IPS-NIHi7 (cell line): ENCODE measurements around the gene U2AF1.
"Not testable (repeated sequence)": the region's sequence is repeated elsewhere in the genome, so short reads cannot be mapped to it uniquely, and the experiment has no call there.

Experiments used
- DNase-seq: peaks from one replicate; pipeline ENCODE4 v3.0.0; 2012; ENCODE audit warnings: mixed read lengths; ENCODE audit errors: extremely low spot score

U2AF1 gene, protein sequence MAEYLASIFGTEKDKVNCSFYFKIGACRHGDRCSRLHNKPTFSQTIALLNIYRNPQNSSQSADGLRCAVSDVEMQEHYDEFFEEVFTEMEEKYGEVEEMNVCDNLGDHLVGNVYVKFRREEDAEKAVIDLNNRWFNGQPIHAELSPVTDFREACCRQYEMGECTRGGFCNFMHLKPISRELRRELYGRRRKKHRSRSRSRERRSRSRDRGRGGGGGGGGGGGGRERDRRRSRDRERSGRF

DNA sequence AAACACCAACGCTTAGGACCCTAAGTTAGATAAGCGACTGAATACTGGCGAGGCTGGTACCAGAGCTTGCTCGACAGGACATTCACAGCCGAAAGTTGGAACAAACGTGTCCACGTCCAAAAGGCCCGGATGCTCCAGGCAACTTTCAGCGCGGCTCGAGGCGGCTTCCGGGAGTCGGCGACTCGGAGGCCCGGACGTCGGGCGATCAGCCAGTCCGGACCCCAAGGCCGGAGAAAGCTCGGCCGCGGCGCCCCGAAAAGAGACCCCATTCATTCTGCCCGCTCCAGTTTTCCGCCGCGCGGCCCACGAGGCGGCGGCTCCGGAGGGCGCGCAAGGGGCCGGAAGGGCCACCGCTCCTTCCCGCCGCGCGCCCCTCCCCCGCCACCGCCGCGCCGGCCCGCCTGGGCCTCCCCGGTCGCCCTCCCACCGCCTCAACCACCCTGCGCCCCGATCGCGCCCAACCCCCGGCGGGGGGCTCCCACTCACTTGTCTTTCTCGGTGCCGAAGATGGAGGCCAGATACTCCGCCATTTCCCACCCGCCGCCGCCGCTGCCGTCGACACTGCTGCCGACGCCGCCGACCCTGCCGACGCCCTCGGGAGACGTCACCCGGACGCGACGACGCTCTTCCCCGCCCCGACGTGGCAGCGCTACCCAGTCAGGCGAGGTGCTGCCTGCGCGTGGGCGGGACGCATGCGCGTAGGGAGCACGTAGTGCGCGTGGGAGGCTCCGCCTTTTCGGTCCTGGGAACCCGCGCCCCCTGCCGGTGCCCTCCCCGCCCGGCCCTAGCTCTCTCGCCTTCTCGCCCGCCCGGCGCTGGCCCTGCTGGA is at the start of gene U2AF1:
TSS of gene U2AF1 (minus strand) at position 606 of the 829 bp plus-strand sequence. CDS start at position 530, 76 bp downstream.
- DNase-seq: not testable (repeated sequence)

DNA sequence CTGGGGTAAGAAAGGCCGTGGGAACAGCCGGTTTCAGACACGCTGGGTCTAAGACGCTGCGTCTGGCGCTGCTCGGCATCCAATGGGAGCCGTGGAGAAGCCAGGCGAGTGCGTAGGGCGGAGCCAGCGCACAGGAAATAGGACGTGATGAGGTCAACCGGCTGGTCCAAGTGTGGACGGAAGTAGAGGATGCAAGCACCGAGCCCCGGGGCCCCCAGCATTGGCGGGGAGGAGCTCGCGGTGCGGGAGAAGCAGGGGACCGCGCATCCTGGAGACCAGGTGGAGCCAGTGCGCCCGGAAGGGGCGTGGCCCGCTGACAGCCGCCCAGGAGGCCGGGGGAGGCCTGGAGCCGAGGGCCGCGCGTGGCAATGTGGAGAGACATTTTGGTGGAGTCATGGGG is 46.2 kb upstream of the U2AF1 start:
- DNase-seq: not testable (repeated sequence)

DNA sequence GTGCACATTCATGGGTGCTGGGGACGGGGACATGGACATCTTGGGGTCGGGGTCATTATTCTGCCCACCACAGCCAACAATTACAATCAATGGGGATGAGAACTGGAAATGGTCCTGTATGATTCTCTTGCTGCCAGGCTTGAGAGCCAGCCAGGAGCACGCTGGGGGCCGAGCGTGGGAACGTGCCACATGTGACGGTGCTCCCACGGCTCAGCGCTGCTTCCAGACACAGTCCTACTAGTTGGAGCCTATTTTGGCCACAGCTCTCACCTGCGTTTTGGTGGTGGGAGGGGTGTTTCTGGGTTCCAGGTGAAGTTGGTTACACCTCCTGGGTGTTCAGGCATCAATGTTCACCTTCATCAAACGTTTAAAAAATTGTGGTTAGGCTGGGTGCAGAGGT is 42.0 kb upstream of the U2AF1 start:
- DNase-seq: not testable (repeated sequence)

DNA sequence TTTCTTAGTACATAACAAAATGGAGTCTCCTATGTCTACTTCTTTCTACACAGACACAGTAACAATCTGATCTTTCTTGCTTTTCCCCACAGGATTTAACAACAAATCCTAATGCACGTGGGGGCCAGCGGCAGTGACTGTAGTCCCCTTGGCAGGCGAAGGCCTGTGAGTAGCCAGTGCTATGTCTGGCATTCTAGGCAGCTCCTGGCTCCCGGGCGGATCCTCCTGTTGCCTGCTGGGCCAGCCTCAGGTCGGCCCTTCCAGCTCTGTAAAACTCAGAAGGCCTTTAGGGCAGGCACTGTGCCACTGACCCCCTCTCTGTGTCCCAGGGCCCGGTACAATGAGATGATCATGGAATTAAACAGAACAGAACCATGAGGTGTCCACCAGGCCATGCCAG is 40.6 kb upstream of the U2AF1 start:
- DNase-seq: not testable (repeated sequence)

DNA sequence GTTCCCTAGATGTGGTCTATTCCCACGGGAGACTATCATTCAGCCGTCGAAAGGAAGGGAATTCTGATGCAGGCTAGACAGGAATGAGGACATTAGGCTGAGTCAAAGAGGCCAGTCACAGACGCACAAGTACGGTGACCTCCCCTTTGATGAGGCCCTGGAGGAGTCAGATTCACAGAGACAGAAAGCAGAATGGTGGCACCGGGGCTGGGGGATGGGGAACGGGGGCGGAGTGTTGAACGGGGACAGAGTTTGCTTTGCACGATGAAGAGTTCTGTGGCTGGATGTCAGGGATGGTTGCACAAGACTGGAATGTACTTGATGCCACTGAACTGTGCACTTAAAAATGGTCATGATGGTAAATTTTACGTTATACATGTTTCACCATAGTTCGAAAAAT is 39.3 kb upstream of the U2AF1 start:
- DNase-seq: not testable (repeated sequence)

DNA sequence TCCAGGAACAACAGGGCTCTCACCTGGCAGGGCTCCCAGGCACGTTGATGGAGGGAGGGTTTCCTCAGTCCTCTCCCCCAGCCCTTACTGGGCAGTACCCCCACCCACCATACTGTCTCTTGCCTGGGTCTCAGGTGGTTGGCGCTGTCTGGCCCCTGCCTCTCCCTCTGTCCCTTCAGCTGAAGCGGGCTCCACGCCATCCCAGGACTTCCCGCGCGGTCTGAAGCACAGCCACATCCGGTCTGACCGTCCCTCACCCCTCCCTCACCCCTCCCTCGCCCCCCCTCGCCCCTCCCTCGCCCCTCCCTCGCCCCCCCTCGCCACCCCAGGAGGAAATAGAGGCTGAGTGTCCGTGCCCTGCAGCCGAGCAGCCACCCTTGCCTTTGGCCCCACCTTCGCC is 34.0 kb upstream of the U2AF1 start:
- not testable (repeated sequence) for DNase-seq

DNA sequence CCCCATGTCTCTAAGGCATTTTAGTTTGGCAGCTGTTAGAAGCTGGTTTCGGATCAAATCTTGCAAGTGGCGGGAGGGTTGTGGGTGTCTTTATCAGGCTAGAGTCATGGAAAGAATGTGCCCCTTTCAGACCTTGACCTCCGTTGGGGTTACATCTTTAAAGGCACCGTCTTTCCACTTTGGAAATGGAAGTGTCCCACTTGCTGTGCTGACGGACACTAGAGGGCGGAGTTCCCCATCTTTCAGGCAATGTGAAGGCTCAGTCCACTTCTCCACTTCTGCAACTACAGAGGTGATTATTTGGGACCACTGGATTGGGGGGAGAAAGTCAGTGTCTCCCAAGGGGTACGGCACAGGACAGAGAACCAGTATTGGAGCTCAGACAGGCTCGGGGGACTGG is 31.6 kb upstream of the U2AF1 start:
- not testable (repeated sequence) for DNase-seq

DNA sequence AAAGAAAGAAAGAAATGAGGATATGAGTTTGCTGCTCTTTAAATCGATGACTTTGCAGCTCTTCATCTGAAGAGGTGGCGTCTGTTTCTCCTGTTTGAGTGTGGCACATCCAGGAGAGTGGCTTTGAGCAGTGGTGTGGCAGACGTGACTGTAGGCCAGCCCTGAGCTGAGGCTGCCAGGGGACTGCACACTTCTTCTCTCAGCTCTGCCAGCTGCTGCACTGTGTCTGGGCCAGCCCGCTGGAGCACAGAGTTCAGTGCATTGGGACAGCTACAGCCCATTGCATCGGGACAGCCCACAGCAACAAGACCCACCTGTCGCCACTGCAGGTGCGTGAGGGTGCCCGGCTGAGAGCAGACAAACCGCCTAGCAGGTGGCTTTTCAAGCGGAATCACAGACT is 27.1 kb upstream of the U2AF1 start:
- not testable (repeated sequence) for DNase-seq

DNA sequence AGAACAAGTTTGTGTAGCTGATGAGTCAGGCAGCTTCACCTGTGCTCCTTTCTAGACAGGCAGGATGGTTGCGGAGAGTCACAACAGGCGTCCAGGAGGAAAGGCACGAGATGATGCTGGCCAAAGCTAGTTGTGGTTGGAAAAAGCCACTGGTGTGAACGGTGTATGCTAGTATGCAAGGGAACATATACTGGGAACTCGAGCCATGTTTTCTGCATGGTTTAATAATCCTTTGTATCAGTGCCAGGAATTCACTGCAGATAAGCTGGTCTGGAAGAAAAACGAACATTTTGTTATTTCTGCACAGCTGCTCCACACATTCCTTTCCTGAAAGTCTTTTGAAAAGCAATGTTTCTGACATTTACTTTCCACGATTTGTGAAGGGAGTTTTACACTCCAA is 22.7 kb upstream of the U2AF1 start:
- not testable (repeated sequence) for DNase-seq

DNA sequence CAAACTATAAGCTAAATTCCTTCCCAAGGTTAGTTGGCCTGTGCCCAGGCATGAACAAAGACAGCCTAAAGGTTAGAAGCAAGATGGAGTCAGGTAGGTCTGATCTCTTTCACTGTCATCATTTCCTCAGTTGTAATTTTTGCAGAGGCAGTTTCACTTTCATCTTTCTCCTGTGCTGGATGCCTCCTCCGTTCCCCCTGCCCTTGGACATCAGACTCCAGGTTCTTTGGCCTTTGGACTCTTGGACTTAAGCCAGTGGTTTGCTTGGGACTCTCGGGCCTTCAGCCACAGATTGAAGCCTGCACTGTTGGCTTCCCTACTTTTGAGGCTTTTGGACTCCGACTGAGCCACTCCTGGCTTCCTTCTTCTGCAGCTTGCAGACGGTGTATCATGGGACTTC is 8.6 kb upstream of the U2AF1 start:
- DNase-seq: not testable (repeated sequence)

DNA sequence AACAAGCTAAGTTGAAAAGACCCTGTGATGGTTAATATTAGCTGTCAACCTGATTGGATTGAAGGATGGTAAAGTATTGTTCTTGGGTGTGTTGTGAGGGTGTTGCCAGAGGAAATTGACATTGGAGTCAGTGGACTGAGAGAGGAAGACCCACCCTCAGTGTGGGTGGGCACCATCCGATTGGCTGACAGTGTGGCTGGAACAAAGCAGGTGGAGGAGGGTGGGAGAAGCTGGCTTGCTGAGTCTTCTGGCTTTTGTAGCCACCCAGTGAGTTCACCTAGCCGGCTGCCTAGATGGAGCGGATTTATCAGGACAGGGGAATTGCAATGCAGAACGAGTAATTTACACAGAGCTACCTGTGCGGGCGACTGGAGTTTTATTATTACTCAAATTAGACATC is 7.1 kb upstream of the U2AF1 start:
- DNase-seq: not testable (repeated sequence)

DNA sequence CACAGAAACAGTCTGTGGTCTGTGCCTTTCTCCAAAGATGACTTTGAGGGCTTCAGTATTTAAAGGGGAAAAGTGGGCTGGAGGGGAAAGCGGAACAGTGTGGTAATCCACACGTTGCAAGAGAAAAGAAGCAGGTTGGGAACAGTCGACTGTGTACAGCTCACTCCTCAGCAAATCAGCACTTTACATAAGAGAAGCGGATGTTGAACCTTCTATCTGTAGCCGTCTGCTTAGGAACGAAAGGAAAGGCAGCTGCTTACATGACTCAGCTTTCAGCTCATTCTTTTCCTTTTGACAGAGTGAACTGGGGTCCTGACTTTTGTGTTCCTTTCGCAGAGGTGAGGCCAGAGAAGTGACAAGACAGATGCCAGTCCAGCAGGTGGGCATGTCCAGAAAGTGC is 1.6 kb upstream of the U2AF1 start:
- not testable (repeated sequence) for DNase-seq

DNA sequence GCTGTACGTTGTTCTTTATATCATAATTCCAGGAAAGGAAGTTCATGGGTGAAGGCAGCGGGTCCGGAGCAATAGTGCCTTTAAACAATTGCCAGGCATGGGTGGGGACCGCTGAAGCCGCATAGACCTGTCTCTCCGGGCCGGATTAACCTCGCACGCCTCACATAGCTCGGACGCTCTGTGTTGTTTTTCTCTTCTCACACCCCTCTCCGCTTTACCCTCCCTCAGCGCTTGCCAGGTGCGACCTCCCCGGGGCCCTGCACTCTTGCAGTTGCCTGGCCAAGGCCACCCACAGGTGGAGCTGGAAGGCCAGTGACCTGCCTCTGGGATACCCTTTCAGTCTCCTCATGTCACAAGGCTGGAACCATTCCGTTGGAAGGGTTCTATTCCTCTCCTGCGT is 807 bp upstream of the U2AF1 start:
- DNase-seq: not testable (repeated sequence)

DNA sequence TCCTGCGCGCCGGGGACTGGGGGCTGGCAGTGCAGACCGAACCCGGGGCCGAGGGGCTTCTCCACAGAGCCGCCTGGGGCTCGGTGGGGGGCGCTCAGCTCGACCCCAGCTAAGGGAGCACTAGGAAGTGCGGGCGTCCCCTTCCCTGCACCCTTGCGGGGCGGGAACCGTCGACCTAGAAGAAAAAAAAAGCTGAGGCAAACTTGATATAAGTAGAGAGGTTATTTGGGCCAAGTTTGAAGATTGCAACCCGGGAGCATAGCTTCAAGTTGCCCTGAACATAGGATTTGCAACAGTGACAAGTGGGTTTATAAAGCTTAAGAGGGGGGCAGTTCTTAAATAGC is 396 bp upstream of the U2AF1 start:
- not testable (repeated sequence) for DNase-seq

DNA sequence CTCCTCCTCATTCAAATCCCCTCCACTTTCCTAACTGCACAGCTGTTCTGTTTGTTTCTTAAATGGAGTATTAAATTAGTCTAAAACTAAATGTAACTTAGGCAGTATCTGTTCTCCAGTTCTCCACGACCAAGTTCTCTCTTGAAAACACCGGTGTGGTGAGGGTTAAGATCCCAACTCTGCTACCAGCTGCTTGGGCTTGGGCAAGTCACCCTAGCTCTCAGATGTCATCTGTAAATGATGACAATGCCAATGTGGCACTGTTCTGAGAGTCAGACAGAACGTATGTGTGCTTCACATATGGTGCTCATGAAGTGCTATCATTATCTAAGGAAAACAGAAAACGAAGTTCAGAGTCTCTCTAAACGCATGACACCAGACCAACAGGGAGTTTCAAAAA is 2.7 kb downstream of the U2AF1 start:
- DNase-seq: not testable (repeated sequence)

DNA sequence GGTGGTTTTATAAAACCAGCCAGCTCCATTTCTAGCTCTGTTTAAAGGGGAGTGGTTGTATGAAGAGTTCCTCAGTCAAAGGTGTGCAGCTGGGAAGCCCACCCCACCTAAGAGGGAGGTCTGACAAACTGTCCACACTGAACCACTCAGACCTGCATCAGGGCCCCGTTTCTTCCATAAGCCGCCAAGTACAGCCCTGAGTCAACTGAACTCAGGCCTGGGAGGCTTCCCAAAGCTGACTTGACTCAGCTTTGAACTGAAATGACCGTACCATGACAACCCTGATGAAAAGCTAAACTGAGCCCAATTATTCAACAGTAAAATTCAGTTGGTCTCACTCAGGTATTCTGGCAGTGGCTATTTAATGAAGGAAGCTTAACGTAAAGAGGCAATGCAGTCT is 5.1 kb downstream of the U2AF1 start:
- DNase-seq: not testable (repeated sequence)

DNA sequence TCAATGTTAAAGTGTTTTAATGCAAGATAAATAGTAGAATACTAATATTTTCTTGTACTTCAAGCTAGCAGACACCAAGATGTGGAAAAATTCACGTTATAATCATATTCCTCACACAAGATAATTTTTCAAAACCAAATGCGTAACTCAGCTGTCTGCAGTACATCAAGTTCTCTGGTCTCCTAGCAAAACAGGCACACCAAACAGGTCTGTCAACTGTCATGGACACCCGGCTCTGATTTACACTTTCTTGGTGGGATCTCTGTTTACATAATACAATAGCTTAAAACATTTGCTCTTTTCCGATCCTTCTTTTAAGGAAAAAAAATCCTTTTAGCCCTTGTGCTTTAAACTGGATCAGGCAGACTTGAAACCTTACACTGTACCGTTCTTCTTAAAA is 5.7 kb downstream of the U2AF1 start:
- not testable (repeated sequence) for DNase-seq

DNA sequence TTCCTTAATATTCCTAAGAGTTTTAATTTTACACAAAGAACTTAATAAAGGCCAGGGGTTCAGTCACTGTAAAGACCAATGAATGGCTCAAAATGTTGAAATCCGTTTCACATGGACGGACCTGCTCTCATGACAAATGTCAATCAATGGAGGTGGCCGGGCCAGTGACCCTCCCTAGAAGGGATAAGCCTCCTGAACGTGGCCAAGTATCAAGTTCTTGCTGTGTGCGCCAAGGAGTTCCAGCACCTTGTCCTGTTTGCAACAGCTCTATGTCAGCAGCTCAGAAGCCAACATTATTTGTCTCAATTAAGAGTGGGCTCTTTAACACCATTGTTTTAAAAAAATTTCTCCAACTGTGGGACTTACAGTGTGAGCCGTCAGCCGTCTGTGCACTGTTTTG is 6.4 kb downstream of the U2AF1 start:
- DNase-seq: not testable (repeated sequence)

DNA sequence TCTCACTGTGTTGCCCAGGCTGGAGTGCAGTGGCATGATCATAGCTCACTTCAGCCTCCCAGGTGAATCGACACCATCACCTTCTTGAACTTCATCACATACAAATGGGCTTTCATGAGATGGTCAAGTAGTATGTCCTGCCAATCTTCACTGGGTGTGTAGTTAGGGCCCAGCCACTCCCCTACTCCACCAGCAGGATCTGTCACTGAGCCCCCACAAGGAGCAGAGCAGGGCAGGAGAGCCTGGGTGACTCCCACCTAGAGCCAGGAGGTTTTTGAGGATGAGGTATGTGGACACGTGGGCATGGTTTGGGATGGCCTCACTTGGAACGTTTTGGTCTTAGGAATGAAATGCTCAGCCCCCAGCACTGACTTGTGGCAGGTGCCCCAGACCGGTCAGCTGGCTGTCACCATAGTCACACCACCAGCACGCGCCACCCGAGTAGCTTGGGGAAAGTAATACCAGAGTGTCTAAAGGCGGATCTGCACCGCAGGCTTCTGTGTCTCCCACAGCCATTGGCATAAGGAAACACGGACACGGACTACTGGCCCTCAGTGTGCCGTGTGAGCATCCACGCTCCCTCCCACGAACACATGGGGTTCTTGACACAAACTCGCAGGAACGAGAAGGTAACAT is 15.3 kb downstream of the U2AF1 start:
- DNase-seq: not testable (repeated sequence)

DNA sequence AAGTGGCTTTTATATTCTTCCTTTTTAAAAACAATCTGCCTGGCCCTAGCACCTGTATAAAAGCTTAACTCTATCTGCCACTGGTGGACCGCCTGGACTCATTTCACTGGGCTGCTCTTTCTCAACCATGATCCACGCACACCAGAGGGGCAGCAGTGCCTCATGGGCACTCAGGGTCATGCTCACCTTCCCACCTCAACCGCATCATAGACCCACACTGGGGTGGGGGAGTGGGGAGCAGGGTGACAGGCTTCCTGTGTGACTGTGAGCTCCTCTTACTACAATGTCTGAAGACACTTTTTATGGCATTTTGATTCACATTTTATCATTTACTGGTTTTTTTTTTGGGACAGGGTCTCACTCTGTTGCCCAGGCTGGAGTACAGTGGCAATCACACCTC is 16.4 kb downstream of the U2AF1 start:
- not testable (repeated sequence) for DNase-seq

DNA sequence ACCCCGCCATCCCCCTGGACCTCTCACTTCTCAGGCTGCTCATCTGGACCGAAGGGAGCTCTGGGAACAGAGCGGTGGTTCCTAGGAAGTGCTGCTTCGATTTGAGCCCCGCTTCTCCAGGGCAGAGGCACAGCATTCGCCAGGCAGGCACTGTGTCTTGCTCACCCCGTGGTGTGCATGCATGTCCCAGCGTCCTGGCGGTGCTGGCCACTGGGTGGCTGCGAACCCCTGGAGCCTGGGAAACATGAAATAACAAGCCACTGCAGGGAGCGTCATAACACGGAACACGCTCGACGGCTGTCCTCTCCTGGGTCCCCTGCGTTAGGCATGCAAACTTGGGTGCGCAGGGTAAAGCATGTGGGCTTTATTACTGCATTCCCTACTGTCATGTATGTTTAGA is 17.9 kb downstream of the U2AF1 start:
- not testable (repeated sequence) for DNase-seq

DNA sequence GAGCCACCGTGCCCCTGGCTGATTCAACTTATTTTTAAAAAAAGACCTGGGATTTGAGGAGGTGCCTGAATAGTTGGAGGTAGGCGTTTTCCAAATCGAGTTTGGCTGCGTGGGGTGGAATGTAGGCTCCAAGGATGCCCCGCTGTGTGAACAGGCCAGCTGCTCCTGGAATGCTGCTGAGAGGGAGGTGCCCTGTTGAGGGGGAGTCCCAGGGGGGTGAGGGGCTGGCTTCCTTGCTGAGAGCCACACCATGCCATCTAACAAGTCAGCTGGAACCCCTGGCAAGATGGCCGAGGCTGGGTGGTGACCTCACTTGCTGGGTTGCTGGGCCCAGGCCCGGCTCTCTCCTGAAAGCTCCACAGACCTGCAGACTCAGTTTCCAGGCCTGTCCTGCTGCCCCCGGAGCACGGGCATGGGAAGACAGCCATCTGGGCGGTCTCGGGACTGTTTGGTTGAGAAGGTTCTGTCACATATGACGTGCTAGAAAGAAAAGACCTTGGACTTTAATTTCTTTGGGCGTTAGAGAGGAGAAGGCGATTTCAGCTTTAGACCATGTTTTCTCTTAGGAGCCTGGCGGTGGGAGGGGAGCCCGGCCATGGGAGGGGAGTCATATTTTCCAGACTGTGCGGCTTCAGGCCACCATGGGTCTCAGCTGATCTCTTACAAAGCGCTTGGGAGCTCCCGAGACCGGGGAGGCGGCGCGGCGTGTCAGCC is 24.6 kb downstream of the U2AF1 start:
- DNase-seq: not testable (repeated sequence)
